ENCODE results near the gene TRIM15.
"Not testable (repeated sequence)": the region's sequence is repeated elsewhere in the genome, so short reads cannot be mapped to it uniquely, and the experiment has no call there.

TRIM15 gene

GRCh38 chr6:30163918-30164654, 740 bp downstream of the TRIM15 start:
- no peak for DNase-seq

GRCh38 chr6:30164714-30165113, 1.4 kb downstream of the TRIM15 start:
- DNase-seq = no peak

- not testable (repeated sequence) for DNase-seq
These were observed 1.9 kb downstream of the TRIM15 start for GRCh38 chr6:30165238-30165637.

DNA sequence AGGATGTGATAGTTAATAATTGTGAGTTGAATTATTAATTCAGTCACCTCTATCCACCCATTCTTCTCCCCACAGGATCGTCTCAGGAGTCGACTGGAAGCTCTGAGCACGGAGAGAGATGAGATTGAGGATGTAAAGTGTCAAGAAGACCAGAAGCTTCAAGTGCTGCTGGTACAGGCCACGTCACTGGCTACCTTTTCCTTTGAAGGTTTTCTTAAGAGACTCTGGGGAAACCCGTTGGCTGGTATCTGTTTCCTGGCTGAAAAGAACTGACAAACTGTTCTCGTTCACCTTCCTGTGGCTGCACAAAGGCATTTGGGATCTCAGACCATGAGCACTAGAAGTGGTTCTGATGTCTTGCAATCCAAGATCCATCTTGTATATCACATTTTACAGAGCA, 3.8 kb downstream of the TRIM15 start:
- no peak for DNase-seq

DNA sequence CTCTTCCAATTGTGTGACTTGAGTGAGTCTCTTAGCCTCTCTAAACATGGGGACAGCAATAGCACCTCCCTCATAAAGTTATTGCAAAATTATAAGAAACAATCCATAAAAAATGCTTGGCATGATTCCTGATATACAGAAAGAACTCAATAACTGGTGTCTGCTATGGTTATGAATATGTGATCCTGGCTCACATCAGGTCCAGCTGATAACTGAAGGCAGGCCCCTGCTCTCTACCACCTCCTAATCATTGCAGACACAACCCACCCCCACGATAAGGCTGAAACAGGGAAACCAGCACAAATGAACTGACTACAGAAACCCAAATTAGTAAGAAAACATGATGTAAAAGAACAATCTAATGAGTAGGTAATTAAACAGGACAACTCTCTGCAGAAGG, 5.4 kb downstream of the TRIM15 start:
- DNase-seq = no peak

DNA sequence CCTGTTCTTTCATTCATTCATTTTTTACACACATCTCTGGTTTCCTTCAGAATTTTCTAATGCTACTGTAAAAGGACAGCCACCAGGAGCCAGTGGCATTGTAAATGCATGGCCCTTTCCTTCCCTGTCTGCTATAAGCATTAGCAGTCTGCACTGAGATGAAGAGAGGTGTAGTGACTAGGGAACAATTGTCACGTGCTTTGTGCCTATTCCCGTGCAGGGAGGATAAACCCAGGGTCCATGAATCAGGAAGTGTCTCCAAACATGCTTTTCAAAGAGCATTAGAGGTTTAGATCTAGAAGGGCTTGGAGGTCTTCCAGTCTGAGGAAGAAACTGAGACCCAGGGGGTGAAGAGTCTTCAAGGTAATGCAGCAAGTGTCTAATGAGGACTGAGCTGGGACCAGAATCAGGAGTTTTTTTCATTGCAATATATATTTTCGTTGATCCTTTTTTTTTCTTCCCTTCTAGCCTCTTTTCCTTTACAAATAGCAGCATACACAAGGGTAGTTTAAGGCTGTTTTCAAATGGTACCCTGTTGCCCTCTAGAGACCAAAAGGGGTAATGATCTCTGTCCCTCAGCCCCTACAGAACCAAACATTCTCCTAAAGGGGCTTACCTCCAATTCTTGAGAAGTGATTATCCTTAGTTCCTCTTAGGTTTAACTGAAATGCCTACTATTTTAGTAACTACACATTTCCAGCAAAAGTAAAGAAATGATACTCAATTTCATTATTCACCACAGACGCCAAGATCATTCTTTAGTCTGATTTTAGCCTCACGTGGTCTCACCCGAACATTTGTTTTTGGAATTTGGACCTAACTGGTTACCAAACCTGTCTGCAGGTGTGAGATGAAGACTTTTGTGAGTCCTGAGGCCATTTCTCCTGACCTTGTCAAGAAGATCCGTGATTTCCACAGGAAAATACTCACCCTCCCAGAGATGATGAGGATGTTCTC, 6.6 kb downstream of the TRIM15 start:
- peak; percentile 20 for DNase-seq

DNA sequence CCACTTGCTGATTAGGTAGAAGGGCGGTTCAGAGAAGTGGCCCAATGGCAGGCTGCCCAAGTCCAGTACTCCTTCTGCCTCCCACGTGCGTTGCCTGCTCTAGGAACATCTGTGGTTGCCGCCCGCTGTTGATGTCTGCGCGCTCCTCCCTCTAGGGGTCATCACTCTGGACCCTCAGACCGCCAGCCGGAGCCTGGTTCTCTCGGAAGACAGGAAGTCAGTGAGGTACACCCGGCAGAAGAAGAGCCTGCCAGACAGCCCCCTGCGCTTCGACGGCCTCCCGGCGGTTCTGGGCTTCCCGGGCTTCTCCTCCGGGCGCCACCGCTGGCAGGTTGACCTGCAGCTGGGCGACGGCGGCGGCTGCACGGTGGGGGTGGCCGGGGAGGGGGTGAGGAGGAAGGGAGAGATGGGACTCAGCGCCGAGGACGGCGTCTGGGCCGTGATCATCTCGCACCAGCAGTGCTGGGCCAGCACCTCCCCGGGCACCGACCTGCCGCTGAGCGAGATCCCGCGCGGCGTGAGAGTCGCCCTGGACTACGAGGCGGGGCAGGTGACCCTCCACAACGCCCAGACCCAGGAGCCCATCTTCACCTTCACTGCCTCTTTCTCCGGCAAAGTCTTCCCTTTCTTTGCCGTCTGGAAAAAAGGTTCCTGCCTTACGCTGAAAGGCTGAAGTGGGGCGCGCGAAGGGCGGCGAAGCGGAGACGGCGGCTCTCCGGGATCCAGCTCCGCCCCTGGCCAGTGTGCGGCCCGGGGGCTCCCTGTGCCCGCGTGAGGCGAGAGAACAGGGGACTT, 8.5 kb downstream of the TRIM15 start:
- no peak for DNase-seq

DNA sequence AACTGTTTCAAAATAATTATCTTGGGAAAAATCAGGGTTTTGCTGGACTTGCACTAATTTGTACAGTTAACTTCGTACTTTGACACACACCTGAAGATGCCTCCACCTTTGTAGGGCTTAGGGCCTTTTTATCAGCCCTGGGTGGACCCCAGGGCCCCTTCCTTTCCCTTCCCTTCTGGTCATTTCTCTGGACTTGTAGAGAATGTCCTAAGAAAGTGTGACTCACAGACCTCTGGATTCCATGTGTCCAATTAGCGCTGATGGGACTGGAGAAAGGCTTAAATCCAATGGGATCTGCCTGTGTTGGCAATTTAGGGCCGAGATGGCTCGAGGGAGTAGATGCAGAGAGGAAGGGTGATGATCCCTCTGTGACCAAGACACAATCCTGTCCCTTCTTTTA, 9.3 kb downstream of the TRIM15 start:
- DNase-seq = no peak

DNA sequence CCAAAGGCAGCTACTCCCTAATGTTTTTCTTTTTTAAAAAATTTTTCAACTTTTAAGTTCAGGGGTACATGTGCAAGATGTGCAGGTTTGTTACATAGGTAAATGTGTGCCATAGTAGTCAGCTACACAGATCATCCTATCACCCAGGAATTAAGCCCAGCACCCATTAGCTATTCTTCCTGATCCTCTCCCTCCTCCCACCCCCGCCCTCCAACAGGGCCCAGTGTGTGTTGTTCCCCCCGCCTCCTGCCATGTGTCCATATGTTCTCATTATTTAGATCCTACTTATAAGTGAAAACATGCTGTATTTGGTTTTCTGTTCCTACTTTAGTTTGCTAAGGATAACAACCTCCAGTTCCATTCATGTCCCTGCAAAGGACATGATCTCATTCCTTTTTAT, 12.4 kb downstream of the TRIM15 start:
- no peak for DNase-seq

DNA sequence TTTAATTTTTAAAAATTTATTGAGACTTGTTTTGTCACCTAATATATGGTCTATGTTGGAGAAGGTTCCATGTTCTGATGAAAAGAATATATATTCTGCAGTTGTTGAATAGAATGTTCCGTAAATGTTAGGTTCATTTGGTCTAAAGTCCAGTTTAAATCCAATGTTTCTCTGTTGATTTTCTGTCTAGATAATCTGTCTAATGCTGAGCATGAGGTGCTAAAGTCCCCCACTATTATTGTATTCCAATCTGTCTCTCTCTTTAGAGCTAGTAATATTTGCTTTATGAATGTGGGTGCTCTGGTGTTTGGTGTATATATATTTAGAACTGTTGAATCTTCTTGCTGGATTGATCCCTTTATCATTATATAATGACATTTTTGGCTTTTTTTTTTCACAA, 15.5 kb downstream of the TRIM15 start:
- no peak for DNase-seq

- no peak for DNase-seq
These were observed 16.8 kb downstream of the TRIM15 start for GRCh38 chr6:30180145-30180544.

DNA sequence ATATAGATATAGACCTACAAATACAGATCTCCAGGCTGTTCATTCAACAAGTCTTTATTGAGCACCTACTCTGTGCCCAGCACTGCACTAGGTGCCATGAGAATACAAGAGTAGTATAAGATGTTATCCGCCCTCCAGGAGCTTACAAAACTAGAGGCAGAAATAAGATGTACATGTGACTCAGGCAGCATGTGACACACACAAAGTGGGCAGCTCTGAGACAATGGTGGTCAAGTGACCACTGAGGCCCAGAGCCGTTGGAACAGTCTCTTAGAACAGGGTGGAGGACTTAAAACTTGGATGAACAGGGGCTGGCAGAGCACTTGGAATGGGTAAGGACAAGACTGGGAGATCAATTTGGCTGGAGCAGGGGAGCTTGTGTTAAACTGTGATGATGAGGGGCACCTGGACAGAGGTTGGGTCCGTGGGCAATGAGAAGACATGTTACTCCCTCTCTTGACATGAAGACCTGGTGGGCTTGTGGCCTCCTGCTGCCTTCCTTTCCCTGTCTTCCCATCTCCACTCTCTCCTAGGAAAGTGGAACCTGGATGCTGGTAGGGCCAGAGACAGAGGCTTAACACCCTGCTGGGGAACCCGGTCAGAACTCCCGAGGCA, 21.2 kb downstream of the TRIM15 start:
- DNase-seq = no peak

- DNase-seq = no peak
These were observed 22.6 kb downstream of the TRIM15 start for GRCh38 chr6:30185846-30186484.

DNA sequence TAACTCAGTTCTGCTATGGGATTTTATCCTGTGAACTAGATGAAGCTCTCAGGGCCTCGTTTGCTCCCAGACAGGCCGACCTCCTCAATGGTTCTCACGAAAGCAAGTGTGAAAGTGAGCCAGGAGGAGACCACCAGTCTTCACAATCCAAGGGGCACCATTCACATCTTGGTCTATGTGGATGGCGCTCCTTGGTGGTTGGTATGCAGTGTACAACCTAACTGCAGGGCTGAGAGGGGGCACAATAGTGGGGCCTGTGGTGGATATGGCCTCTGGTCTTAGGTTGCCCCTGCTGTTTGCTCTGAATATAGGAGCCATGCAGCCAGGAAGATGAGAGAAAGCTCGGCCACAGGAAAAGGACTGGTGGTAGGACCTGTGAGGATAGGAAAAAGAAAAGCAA, 25.2 kb downstream of the TRIM15 start:
- DNase-seq = no peak

DNA sequence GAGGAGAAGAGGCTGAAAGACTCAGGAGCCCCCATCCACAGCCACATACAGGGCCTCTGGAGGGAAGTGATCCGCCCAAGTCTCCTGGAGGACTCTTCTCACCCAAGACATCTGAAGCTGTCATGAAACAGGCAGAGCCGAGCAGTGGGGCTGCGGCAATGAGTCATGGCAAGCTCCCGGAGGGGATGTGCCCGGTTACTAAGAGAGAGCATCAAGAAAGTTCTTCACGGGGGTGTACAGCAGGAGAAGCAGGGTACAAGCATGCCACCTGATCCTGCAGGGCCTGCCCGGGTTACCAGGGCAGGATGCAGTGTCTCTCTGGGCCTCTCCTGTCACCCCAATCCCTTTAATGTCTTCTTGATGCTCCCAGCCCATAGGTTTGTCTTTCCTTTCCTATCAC, 28.7 kb downstream of the TRIM15 start:
- no peak for DNase-seq

DNA sequence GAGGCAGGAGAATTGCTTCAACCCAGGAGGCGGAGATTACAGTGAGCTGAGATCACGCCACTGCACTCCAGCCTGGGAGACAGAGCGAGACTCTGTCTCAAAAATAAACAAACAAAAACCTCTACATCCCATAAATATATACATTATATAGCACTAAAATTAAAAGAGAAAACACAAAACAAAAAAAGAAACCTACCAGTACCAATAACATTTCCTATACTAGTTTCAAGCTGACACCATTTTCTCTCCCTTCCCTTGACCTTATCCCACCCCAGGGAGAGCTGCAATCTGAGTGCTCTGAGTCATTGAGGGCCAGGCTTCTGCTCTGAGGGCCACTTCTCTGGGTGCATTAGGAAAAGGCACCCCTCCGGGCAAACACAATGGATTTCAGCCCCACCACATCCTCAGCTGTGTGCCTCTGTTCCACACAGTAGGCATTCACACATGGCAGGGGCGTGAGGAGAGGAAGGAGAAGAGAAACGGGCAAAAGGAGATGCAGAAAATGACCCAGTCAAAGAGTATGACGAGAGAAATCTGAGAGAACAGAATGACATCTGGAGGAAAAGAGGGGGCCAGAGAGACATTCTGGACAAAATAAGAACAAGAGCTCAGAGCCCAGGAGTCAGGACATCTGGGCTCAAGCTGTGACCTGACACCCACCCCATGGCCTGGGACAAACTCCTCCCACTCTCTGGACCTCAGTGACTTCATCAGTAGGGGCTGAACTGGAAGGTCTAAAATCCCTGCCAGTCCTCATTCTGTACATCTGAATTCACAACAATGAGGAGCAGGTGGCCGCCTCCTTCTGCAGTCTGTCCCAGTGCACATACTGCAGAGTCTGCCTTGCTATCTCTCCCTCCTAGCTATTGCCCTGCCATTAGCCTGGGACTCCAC, 31.7 kb downstream of the TRIM15 start:
- no peak for DNase-seq

GRCh38 chr6:30195951-30196350, 32.6 kb downstream of the TRIM15 start:
- no peak for DNase-seq

DNA sequence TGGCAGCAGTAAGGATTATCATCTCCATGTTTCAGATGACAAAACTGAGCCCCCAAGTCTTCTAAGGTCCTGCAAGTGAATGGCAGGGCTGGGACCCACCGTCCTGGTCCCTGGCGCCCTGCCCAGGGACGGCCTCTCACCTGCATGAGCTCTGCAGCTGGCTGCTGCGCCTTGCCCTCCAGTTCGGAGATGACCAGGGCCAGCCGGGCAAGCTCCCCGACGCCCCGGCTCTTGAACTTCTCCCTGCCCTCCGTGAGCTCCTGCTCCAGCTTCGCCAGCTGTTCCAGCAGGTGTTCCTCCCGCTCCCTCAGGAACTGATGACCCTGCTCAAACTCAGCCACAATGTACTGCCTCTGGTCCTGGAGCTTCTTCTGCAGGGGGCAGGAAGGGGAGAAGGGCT, 33.0 kb downstream of the TRIM15 start:
- DNase-seq = no peak

DNA sequence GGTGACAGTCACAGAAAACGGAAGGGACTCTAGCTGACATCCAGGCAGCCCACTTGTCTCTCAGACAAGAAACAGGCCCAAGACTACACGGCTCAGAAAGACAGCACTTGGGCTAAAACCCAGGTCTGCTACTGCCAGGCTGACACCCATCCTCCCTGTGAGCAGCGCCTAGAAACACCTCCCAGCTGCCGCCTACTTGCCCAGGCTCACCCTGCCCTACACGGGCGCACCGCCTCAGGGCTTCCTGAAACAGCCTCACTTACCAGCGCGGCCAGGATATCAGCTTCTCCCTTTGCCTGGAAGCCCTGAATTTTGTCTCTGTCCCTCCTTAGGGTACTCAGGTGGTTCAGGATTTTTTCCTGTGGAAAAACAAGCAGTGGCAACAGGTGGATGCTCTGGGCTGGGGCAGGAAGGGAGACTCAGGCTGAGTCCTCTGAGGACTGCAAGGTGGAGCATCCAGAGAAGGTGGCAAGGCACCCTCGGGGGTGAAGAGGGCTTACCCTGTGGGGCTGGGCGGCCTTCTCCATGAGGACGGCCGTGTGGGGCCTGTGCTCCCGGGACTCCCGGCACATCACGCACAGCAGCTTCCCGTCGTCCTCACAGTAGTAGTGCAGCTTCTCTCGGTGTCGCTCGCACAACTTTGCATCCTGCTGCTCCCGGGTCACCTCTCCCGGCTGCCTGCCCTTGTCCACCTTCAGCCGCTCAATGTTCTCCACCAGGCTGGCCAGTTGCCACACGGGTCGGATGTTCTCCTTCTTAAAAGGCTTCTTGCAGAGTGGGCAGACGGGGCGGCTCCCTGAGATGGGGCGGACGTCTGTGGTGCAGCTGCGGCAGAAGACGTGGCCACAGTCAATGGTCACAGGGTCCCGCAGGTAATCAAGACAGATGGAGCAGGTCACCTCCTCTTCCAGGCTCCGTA, 35.1 kb downstream of the TRIM15 start:
- DNase-seq = no peak

Measured in NCI-H345 (cell line).